Keratinocyte (primary cell): Measurements from ENCODE around the gene GHRH. TPM values are rescaled to one million over a fixed set of nuclear protein-coding genes. Genes with fewer than 3 reads are reported as not detected.

ENCODE experiments used
- DNase-seq: peaks from one replicate; pipeline ENCODE4 v3.0.0-alpha.2; 2011; ENCODE audit warnings: low read depth, missing footprints, low spot score
- FAIRE-seq: peaks from 2 replicates; lab custom pipeline; 2011; peaks lifted over from hg19 to GRCh38; lab: Jason Lieb, UNC
- H2AFZ ChIP-seq: 2 replicates; pipeline ENCODE4 v1.6.0; 2012; ENCODE audit warnings: low read length, control low read depth, inconsistent platforms; ENCODE audit not compliant: control insufficient read depth
- H3K27ac ChIP-seq: 2 replicates; pipeline ENCODE4 v1.5.1; 2011; ENCODE audit warnings: low read length; ENCODE audit not compliant: control insufficient read depth, insufficient read depth
- H3K27me3 ChIP-seq: 3 replicates; pipeline ENCODE4 v1.6.0; 2011; ENCODE audit warnings: low read length; ENCODE audit not compliant: control insufficient read depth, insufficient read depth; ENCODE audit errors: extremely low read depth
- H3K36me3 ChIP-seq, 2 experiments: 2 replicates in 1 of 2; 3 replicates in 1 of 2; pipeline ENCODE4 v1.5.1; 2011; ENCODE audit warnings: low read length in 2 of 2, mild to moderate bottlenecking in 1 of 2; ENCODE audit not compliant: control insufficient read depth in 2 of 2, insufficient read depth in 2 of 2; ENCODE audit errors: extremely low read depth in 1 of 2
- H3K4me1 ChIP-seq: 3 replicates; pipeline ENCODE4 v1.5.1; 2011; ENCODE audit warnings: low read length; ENCODE audit not compliant: control insufficient read depth, insufficient read depth; ENCODE audit errors: extremely low read depth
- H3K4me2 ChIP-seq: 3 replicates; pipeline ENCODE4 v1.6.0; 2011; ENCODE audit warnings: low read depth, low read length; ENCODE audit not compliant: control insufficient read depth, insufficient read depth; ENCODE audit errors: extremely low read depth
- H3K4me3 ChIP-seq, 3 experiments: fragments of 200-600 bp in 1 of 3; sonication (generic) in 1 of 3; 2 replicates in 2 of 3; 3 replicates in 1 of 3; pipeline ENCODE4 v1.5.1; 2011 to 2016; ENCODE audit warnings: low read length in 3 of 3, mild to moderate bottlenecking in 3 of 3, control low read depth in 2 of 3, inconsistent platforms in 1 of 3, low read depth in 1 of 3, mixed read lengths in 1 of 3, mixed run types in 1 of 3, moderate library complexity in 1 of 3; ENCODE audit not compliant: control insufficient read depth in 2 of 3, insufficient read depth in 2 of 3; ENCODE audit errors: extremely low read depth in 1 of 3
- H3K79me2 ChIP-seq: 2 replicates; pipeline ENCODE4 v1.6.0; 2012; ENCODE audit warnings: low read length; ENCODE audit not compliant: control insufficient read depth, insufficient read depth
- H3K9ac ChIP-seq: 3 replicates; pipeline ENCODE4 v1.6.0; 2011; ENCODE audit warnings: low read length; ENCODE audit not compliant: control insufficient read depth, insufficient read depth; ENCODE audit errors: extremely low read depth
- H3K9me1 ChIP-seq: 3 replicates; pipeline ENCODE4 v1.6.0; 2011; ENCODE audit warnings: low read length; ENCODE audit not compliant: control insufficient read depth, insufficient read depth; ENCODE audit errors: extremely low read depth
- H3K9me3 ChIP-seq: 2 replicates; pipeline ENCODE4 v1.5.1; 2012; ENCODE audit warnings: low read depth, low read length; ENCODE audit not compliant: control insufficient read depth
- H4K20me1 ChIP-seq: 3 replicates; pipeline ENCODE4 v1.6.0; 2011; ENCODE audit warnings: low read length; ENCODE audit not compliant: control insufficient read depth, insufficient read depth; ENCODE audit errors: extremely low read depth
- CTCF ChIP-seq, 3 experiments: IDR thresholded peaks in 1 of 3; conservative IDR thresholded peaks in 1 of 3; optimal IDR thresholded peaks in 1 of 3; 2 replicates in 2 of 3; 3 replicates in 1 of 3; pipeline versions ENCODE3 to v1.5.1; 2011; ENCODE audit warnings: low read length in 3 of 3, mild to moderate bottlenecking in 3 of 3, moderate library complexity in 2 of 3, control low read depth in 1 of 3, inconsistent platforms in 1 of 3; ENCODE audit not compliant: insufficient read depth in 2 of 3; ENCODE audit errors: extremely low read depth in 1 of 3
- EZH2 ChIP-seq: IDR thresholded peaks from one replicate; pipeline ENCODE4 v1.6.1; 2012; ENCODE audit warnings: inconsistent platforms, mild to moderate bottlenecking, low read length, moderate library complexity
- dilution Hi-C: fragments of 300-500 bp; cut with MboI; formaldehyde crosslinking; loops from one replicate; pipeline ENCODE4 v1.7.0; 2020; ENCODE audit warnings: low sequenced_read_pairs; ENCODE audit not compliant: extremely low pct_ligation_motif_present
- polyA plus RNA-seq, 5 experiments: library from polyadenylated mRNA; depleted of rRNA in 3 of 5; stranded (reverse) in 3 of 5; stranded (forward) in 1 of 5; unstranded in 1 of 5; fragments of >200 nt; gene quantifications; 1 replicate in 1 of 5; 2 replicates in 3 of 5; 3 replicates in 1 of 5; pipeline versions ENCODE4 v1.2.1 to v1.2.3, GENCODE V29; 2011 to 2012; ENCODE audit warnings: missing spikeins in 2 of 5, low read depth in 1 of 5, low replicate concordance in 1 of 5

GHRH gene
- polyA plus RNA-seq, 1 donor (not counting 4 experiments of a cell fraction or from before 2014, with no cell fraction given): not detected

GRCh38 chr20:37276494-37277252 is 15.1 kb upstream of the GHRH start:
- H3K27me3 ChIP-seq: no peaks in the 10 kb centered on the region
- no peak overlapping the region for H3K9ac ChIP-seq
- DNase-seq (no peak), FAIRE-seq (no peak)
- H3K27ac ChIP-seq: no peak overlapping the region
- peak overlapping the region; percentile 53 for H2AFZ ChIP-seq
- H3K9me1 ChIP-seq: no peaks in the 10 kb centered on the region
- no peaks in the 10 kb centered on the region for H3K36me3 ChIP-seq
- no peaks in the 10 kb centered on the region for H3K9me3 ChIP-seq
- dilution Hi-C loops: no loop called here
- H3K4me3 ChIP-seq: no peak overlapping the region
- no peaks in the 10 kb centered on the region for H4K20me1 ChIP-seq
- H3K4me2 ChIP-seq: peak overlapping the region; percentile 8
- H3K4me1 ChIP-seq: peaks cover 14% of the 10 kb centered on the region
- TF ChIP-seq EZH2 (no peak), CTCF (optimal IDR thresholded peaks at IDR 0.05 in 1 of 3, IDR thresholded peaks at IDR 0.05 in 1 of 3, conservative IDR thresholded peaks at IDR 0.05 in 1 of 3; ENCODE audit: extremely low read depth in 1 of 3, insufficient read depth in 2 of 3, low read length in 3 of 3) (peak; percentile 26 to 71 (median 59))
- H3K79me2 ChIP-seq: no peaks in the 10 kb centered on the region

- no peak overlapping the region for H2AFZ ChIP-seq
- dilution Hi-C loops: loop anchor here (25.0 kb wide), 1 partner anchor 212 kb away; no protein-coding TSS in a partner anchor
- FAIRE-seq (no peak), DNase-seq (no peak)
- H3K27ac ChIP-seq: no peak overlapping the region
- no peak overlapping the region for H3K4me3 ChIP-seq
- H3K36me3 ChIP-seq: no peaks in the 10 kb centered on the region
- TF ChIP-seq EZH2 (no peak), CTCF (optimal IDR thresholded peaks at IDR 0.05 in 1 of 3, IDR thresholded peaks at IDR 0.05 in 1 of 3, conservative IDR thresholded peaks at IDR 0.05 in 1 of 3; ENCODE audit: extremely low read depth in 1 of 3, insufficient read depth in 2 of 3, low read length in 3 of 3) (no peak)
- H3K9ac ChIP-seq: no peak overlapping the region
- H3K9me1 ChIP-seq: no peaks in the 10 kb centered on the region
- H3K4me1 ChIP-seq: peaks cover 14% of the 10 kb centered on the region
- no peaks in the 10 kb centered on the region for H4K20me1 ChIP-seq
- H3K79me2 ChIP-seq: no peaks in the 10 kb centered on the region
- H3K4me2 ChIP-seq: no peak overlapping the region
- no peaks in the 10 kb centered on the region for H3K27me3 ChIP-seq
- H3K9me3 ChIP-seq: no peaks in the 10 kb centered on the region
Observed at GRCh38 chr20:37274851-37275524, 13.4 kb upstream of the GHRH start.
